Measurements from ENCODE around the gene POR. TPM values are rescaled to one million over a fixed set of nuclear protein-coding genes. Genes with fewer than 3 reads are reported as not detected.

POR gene
- total and polyA plus RNA-seq, 2 of the 13 experiments (the other 11 are each of a cell fraction or from before 2014, with no cell fraction given), result 145 to 266 TPM

- TF ChIP-seq ZFYVE20 (CRISPR knock-in tag; IDR thresholded peaks at IDR 0.05; ENCODE audit: borderline replicate concordance, low read depth) (no peak), BHLHE40 (IDR thresholded peaks at IDR 0.05; ENCODE audit: low read length) (peak; percentile 99), ARID5B (CRISPR knock-in tag; IDR thresholded peaks at IDR 0.05) (peak; percentile 61; the same call in 1 of the 2 replicates), ZGPAT (CRISPR knock-in tag; IDR thresholded peaks at IDR 0.05) (peak; percentile 91), ZNF639 (CRISPR knock-in tag; conservative IDR thresholded peaks at IDR 0.05) (no peak; the same call in 1 of the 2 replicates), ZFP41 (CRISPR knock-in tag; IDR thresholded peaks at IDR 0.05; ENCODE audit: borderline replicate concordance) (peak; percentile 49; the same call in 1 of the 2 replicates), ARID2 (CRISPR knock-in tag; IDR thresholded peaks at IDR 0.05; ENCODE audit: borderline replicate concordance) (peak; percentile 94), NR3C1 (CRISPR knock-in tag; IDR thresholded peaks at IDR 0.05) (no peak), NR2C2 (CRISPR knock-in tag; IDR thresholded peaks at IDR 0.05; ENCODE audit: borderline replicate concordance) (no peak), TFE3 (CRISPR knock-in tag; IDR thresholded peaks at IDR 0.05) (peak; percentile 43; the same call in 1 of the 2 replicates), GLMP (CRISPR knock-in tag; IDR thresholded peaks at IDR 0.05; ENCODE audit: borderline replicate concordance) (0 out of 2 replicates have a peak, but pooled peaks have one; percentile 28), SMARCE1 (IDR thresholded peaks at IDR 0.05; ENCODE audit: borderline replicate concordance) (no peak), ZFAT (CRISPR knock-in tag; conservative IDR thresholded peaks at IDR 0.05) (peak; percentile 67; the same call in 1 of the 2 replicates), ZNF879 (CRISPR knock-in tag; IDR thresholded peaks at IDR 0.05) (peak; percentile 91), WIZ (CRISPR knock-in tag; IDR thresholded peaks at IDR 0.05) (peak; percentile 19; the same call in 1 of the 2 replicates), ATF4 (CRISPR knock-in tag; IDR thresholded peaks at IDR 0.05) (peak in 1 of 2 experiments; percentile 2; a peak in 1 of 4 replicates), ZNF180 (CRISPR knock-in tag; IDR thresholded peaks at IDR 0.05; ENCODE audit: borderline replicate concordance, low read depth) (peak; percentile 92; the same call in 1 of the 2 replicates)
Observed at GRCh38 chr7:75914655-75915415, at the start of gene POR (continued).
